ENCODE data around the gene PKNOX2.

The PKNOX2 gene

GRCh38 chr11:125171974-125172373 is 7.4 kb downstream of the PKNOX2 start:
- DNase-seq = no peak

- no peak for DNase-seq
Measured at GRCh38 chr11:125173027-125173426, 8.5 kb downstream of the PKNOX2 start.

- no peak for DNase-seq
Measured at GRCh38 chr11:125173556-125173955, 9.0 kb downstream of the PKNOX2 start.

- no peak for DNase-seq
Measured at GRCh38 chr11:125174057-125174456, 9.5 kb downstream of the PKNOX2 start.

GRCh38 chr11:125174686-125175085 is 10.1 kb downstream of the PKNOX2 start:
- no peak for DNase-seq

GRCh38 chr11:125175166-125175565 is 10.6 kb downstream of the PKNOX2 start:
- no peak for DNase-seq

- no peak for DNase-seq
Measured at GRCh38 chr11:125175896-125176575, 11.5 kb downstream of the PKNOX2 start.

GRCh38 chr11:125176866-125177265 is 12.3 kb downstream of the PKNOX2 start:
- no peak for DNase-seq

- no peak for DNase-seq
Measured at GRCh38 chr11:125177543-125177942, 13.0 kb downstream of the PKNOX2 start.

GRCh38 chr11:125179346-125179745 is 14.8 kb downstream of the PKNOX2 start:
- DNase-seq = no peak

- no peak for DNase-seq
Measured at GRCh38 chr11:125179895-125180294, 15.3 kb downstream of the PKNOX2 start.

- DNase-seq = peak in 3 of 56 donors; percentile 5 to 43 (median 22)
Measured at GRCh38 chr11:125180413-125181305, 16.1 kb downstream of the PKNOX2 start.

GRCh38 chr11:125182573-125182972 is 18.0 kb downstream of the PKNOX2 start:
- no peak for DNase-seq

GRCh38 chr11:125183641-125184040 is 19.1 kb downstream of the PKNOX2 start:
- DNase-seq = no peak

GRCh38 chr11:125188021-125188420 is 23.5 kb downstream of the PKNOX2 start:
- no peak for DNase-seq

- DNase-seq = no peak
Measured at GRCh38 chr11:125190566-125190965, 26.0 kb downstream of the PKNOX2 start.

- no peak for DNase-seq
Measured at GRCh38 chr11:125192183-125192582, 27.6 kb downstream of the PKNOX2 start.

- no peak for DNase-seq
Measured at GRCh38 chr11:125192717-125193415, 28.3 kb downstream of the PKNOX2 start.

- no peak for DNase-seq
Measured at GRCh38 chr11:125193416-125193726, 28.8 kb downstream of the PKNOX2 start.

GRCh38 chr11:125193841-125194240 is 29.3 kb downstream of the PKNOX2 start:
- no peak for DNase-seq

GRCh38 chr11:125199915-125200314 is 35.4 kb downstream of the PKNOX2 start:
- DNase-seq = no peak

- DNase-seq = no peak
Measured at GRCh38 chr11:125200441-125200840, 35.9 kb downstream of the PKNOX2 start.

Data from nucleus accumbens (tissue), 56 donors.